CD4-positive, alpha-beta T cell treated with Interleukin-4 for 4 hours (primary cell): Measurements from ENCODE around the gene SPG7.

ENCODE experiments used
- DNase-seq: peaks from one replicate; pipeline ENCODE4 v3.0.0-alpha.2; 2020

The SPG7 gene

DNA sequence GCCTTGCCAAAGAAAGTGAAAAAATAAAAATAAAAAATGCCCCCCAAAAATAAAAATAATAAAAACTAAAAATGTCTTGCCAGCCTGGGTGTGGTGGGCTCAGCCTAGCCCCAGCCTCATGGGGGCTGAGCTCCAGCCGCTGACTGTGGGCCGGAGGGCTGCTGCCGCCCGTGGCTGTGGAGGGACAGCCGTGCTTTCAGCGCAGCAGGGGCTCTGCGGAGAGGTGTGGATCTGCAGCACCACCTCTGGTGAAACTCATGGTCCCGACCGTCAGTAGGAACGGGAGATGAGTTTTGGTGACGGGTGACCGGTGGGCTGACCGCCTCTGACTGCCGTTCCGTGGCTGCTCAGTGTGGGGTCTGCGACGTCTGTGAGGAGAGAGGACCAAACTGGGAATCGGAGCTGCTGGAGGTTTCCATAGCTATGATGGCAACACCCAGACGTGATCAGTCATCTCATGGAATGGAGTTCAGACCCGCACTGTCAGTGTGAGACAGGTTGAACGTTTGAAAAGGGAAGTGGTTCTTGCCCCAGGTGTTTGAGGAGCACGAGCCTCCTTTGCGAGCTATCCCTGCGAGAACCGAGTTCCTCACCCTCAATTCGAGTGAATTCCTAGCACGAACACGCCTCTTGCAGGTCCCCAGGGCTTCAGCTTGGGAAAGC lies 40.3 kb downstream of the SPG7 start:
- no peak for DNase-seq

DNA sequence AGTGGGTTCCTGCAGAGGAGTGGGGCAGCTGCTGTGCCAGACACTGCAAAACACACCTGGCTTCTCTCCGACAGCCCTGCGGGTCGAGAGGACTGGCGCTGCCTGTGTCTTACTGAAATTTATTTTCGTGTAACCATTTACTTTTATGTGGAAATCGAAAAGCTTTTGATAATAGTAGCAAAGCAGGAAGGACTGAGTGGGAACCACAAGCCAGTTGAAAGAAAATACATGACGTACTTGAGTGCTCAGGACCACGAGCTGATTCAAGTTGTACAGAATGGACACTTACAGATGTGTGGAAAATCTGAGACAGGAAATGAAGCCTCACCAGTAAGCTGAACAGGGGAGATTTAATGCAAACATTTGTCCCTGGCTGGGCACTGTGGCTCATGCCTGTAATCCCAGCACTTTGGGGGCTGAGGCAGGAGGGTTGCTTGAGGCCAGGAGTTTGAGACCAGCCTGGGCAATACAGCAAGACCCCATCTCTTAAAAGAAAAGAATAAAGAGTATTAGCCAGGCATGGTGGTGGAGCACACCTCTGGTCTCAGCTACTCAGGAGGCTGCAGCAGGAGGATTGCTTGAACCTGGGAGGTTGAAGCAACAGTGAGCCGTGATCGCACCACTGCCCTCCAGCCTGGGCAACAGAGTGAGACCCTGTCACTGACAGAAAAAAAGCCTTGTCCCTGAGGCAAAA lies 41.0 kb downstream of the SPG7 start:
- no peak for DNase-seq

DNA sequence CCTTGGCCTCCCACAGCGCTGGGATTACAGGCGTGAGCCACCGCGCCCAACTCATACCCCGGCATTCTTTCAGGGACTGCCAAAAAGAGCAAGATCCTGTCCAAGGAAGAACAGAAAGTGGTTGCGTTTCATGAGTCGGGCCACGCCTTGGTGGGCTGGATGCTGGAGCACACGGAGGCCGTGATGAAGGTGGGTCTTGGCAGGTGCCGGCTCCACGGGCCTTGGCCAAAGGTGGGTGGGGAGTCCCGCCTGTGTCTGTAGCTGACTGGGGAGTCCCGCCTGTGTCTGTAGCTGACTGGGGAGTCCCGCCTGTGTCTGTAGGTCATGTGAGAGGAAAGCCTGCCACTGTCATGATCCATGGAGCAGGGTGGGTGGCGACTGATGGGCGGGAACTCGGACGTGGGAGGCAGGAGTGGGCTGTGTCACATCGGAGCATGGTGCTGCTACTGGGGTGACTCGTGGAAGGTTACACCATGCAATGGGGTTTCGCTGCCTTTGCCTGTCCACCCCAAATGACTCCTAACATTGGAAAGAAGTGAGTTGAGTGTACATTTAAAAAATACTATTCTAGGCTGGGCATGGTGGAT lies 42.3 kb downstream of the SPG7 start:
- no peak for DNase-seq

DNA sequence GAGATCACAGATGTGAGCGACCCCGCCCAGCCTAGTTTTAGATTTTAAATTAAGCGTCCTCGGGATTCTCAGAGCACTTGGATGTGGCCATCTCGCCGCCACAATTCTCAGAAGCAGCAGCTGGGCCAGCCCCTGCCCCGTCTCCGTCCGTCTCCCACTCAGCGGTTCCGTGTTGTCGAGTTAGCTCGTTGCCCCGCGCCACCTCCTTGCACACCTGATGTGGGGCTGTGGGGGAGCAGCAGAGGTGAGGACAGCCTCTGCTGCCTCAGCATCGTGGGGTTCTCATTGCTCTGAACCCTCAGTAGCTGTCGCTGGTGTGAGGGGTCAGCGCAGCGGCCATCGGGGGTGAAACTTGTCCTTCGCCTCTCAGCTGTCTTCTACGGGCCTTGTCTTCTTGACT lies 44.1 kb downstream of the SPG7 start:
- no peak for DNase-seq

DNA sequence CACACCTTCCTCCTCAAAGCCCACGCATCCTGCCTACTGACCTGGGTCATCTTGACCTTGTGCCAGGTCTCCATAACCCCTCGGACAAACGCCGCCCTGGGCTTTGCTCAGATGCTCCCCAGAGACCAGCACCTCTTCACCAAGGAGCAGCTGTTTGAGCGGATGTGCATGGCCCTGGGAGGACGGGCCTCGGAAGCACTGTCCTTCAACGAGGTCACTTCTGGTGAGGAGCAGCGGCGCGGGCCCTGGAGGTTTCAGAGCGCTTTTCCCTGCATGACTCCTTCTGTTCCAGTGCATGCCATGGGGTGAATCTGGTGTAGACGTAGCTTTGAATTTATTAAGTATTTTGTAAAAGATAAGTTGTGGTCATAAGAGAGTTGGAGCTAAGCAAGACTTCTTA lies 44.7 kb downstream of the SPG7 start:
- no peak for DNase-seq

DNA sequence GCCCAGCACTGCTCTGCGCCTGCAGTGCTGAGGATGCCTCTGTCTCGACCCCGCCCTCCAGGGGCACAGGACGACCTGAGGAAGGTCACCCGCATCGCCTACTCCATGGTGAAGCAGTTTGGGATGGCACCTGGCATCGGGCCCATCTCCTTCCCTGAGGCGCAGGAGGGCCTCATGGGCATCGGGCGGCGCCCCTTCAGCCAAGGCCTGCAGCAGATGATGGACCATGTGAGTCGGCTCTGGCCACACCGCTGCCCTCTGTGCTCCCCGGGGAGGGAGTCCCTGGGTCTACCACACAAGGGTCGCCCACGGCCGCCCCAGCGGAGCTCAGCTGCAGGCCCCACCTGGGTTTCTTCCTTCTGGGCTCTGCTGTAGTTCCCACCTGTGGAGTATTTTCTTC lies 45.5 kb downstream of the SPG7 start:
- no peak for DNase-seq

DNA sequence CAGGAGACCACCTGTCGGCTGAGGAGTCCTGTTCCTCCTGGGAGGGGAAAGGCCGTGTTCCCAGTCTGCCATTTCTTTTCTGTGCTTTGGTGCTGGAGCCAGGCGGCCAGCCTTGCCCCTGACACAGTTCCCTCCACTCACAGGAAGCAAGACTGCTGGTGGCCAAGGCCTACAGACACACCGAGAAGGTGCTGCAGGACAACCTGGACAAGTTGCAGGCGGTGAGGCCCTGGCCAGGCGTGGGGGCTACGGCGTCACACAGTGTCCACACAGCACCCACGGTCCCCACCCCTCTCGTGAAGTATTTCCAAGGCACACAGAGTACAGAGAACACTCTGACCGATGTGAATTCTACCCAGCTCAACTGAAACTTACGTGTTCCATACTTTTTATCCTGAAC lies 46.1 kb downstream of the SPG7 start:
- DNase-seq = no peak

DNA sequence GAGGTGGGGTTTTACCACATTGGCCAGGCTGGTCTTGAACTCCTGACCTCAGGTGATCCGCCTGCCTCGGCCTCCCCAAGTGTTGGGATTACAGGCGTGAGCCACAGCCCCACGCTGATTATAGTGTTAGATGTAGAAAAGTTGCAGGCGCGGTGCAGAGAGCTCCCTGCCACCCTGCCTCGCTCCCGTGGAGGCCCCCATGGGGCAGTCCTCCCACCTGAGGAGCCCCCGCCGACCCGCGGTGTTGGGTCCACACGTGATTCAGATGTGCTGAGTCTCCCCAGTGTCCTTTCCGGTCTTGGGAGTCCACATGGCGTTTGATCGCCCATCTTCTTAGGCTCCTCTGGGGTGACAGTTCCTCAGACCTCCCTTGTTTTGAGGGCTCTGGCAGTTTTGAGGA lies 47.1 kb downstream of the SPG7 start:
- DNase-seq = no peak

DNA sequence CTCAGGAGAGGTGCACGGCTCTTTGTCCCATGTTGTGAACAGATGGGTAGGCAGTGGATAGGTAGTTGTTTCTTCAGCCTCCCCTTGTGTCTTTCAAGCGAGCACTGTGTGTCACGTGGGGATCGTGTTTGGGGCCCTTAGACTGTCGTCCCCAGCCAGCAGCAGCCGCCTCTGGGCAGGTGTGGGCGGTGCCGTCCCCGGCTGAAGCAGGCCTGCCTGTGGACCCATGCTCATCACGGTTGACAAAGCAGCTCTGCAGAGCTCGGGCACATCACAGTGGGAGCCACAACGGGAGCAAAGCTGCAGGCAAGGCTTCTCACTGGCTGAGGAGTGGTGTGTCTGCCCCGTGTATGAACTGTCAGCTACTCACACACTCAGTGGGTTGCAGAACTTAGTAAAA lies 47.6 kb downstream of the SPG7 start:
- DNase-seq = no peak

DNA sequence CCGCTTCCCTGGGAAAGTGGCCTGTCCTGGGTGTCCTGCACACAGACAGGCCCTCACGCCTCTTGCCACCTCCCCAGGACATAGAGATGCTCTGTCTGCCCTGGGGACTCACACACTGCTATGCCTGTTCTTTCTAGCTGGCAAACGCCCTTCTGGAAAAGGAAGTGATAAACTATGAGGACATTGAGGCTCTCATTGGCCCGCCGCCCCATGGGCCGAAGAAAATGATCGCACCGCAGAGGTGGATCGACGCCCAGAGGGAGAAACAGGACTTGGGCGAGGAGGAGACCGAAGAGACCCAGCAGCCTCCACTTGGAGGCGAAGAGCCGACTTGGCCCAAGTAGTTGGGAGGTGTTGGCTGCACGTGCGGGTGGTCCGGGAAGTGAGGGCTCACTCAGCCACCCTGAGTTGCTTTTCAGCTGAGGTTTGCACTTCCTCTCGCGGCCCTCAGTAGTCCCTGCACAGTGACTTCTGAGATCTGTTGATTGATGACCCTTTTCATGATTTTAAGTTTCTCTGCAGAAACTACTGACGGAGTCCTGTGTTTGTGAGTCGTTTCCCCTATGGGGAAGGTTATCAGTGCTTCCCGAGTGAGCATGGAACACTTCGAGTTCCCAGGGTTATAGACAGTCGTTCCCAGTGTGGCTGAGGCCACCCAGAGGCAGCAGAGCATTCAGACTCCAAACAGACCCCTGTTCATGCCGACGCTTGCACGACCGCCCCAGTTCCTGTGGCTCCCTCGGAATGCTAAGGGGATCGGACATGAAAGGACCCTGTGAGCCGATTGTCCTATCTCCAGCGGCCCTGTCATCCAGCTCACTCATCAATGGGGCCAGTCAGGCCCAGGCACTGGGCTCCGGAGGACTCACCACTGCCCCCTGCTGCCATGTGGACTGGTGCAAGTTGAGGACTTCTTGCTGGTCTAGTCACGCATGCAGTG lies 48.8 kb downstream of the SPG7 start:
- peak; percentile 79 for DNase-seq

DNA sequence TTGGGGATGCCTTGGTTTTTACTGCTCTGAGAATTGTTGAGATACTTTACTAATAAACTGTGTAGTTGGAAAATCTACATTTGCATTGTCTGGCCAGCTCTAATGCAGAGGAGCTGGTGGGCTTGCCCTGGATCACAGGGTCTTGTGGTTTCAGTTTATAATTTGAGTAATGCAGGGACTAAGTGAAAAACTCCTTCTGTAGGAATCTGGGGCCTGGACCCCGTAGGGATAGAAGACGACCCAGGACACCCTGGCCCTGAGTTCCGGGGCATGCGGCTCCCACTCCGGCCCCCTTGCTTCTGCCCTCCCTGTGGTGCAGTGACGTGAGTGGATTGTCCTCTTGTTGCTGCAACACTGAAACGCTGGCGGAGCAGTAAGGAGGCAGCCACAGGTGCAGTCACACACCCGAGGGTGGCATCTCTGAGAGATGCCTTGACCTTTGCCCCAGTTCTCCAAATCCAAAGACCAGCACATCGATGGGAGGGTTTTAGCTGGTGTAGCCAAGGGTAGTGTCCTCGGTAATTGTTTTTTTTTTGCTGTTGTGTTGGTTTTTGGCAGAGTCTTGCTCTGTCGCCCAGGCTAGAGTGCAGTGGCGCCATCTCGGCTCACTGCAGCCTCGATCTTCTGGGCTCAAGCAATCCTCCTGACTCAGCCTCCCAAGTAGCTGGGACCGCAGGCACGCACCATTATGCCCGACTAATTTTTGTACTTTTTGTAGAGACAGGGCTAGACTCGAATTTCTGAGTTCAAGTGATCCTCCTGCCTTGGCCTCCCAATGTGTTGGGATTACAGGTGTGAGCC lies 49.7 kb downstream of the SPG7 start:
- no peak for DNase-seq

DNA sequence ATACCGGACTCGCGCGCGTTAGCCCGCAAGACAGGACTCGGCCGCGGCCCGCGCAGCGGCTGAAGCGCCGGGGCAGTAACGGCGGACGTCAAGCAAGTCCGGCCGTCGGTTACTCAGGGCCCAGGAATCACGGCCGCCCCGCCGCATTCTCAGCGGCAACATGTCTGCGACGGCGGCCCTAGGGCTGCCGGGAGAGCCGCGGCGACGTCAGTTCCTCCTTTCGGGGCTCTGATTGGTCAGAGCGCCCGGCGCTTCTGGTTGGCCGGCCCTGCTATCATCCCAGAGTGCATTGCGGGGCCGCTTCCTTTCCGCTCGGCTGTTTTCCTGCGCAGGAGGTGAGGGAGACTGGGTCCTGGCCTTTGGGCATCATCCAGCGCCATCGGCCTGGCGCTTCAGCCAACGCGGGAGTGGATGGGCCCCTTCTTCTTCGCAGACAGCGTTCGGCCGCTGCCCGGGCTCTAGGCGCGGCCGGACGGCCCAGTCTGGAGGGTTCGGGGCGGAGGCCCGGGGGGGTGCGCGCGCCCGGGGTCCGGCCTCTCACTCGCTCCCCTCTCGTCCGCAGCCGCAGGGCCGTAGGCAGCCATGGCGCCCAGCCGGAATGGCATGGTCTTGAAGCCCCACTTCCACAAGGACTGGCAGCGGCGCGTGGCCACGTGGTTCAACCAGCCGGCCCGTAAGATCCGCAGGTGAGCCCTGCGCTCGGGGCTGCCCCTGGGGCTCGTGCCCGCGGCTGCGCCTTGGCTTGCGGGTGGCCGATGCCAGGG lies 52.4 kb downstream of the SPG7 start, which contains the start of gene RPL13:
RPL13 (plus strand) TSS at position 305 of the 764 bp plus-strand sequence; CDS start at position 583, 278 bp downstream.
- peak; percentile 93 for DNase-seq

DNA sequence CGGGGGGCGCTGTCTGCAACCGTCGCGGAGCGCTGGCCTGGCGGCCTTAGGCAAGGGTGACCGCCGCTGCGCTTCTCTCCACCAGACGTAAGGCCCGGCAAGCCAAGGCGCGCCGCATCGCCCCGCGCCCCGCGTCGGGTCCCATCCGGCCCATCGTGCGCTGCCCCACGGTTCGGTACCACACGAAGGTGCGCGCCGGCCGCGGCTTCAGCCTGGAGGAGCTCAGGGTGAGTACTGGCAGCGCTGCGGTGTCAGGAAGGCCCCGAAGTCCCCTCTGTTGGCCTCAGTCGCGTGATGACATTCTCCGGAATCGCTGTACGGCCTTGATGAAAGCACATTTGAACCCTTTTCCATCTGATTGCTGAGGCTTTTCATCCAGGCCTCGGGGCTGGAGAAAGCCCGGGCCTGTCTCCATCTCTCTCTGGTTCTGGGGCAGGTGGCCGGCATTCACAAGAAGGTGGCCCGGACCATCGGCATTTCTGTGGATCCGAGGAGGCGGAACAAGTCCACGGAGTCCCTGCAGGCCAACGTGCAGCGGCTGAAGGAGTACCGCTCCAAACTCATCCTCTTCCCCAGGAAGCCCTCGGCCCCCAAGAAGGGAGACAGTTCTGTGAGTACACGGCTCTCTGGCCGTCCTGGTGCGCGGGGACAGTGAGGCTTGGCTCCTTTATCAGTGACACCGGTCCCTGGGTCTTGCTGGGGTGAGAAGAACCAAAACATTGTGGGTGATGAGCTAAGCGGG lies 53.1 kb downstream of the SPG7 start:
- no peak for DNase-seq

DNA sequence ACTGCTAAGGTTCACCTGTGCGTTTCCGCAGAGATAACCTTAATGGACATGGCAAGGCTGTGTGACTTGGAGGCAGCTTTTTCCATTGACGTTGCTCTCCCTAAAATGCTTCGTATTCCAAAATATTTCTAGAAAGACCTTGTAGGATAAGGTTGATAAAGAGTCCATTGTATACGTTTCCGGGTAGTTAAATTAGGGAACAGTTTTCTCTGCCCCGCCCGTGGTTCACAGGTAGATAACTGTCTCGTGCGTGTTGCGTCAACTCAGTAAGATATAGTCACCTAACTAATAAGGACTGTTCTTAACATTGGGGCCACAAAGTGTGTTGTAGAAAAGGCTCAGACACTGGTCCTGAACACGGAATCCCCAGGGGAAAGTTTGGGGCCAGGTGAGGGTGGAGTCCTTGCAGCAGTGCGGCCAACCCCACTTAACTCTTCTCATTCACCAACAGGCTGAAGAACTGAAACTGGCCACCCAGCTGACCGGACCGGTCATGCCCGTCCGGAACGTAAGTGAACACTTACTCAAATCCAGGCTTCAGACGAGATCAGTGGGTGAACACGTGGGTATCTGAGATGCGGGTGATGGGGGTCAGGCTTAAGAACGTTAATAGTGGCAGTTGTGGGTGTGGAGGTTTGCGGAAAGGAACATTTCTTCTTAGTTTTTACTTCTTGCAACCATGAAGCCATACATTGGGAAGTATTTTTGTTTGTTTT lies 53.8 kb downstream of the SPG7 start:
- DNase-seq = no peak

DNA sequence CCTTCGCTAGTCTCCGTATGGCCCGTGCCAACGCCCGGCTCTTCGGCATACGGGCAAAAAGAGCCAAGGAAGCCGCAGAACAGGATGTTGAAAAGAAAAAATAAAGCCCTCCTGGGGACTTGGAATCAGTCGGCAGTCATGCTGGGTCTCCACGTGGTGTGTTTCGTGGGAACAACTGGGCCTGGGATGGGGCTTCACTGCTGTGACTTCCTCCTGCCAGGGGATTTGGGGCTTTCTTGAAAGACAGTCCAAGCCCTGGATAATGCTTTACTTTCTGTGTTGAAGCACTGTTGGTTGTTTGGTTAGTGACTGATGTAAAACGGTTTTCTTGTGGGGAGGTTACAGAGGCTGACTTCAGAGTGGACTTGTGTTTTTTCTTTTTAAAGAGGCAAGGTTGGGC lies 54.7 kb downstream of the SPG7 start:
- no peak for DNase-seq

DNA sequence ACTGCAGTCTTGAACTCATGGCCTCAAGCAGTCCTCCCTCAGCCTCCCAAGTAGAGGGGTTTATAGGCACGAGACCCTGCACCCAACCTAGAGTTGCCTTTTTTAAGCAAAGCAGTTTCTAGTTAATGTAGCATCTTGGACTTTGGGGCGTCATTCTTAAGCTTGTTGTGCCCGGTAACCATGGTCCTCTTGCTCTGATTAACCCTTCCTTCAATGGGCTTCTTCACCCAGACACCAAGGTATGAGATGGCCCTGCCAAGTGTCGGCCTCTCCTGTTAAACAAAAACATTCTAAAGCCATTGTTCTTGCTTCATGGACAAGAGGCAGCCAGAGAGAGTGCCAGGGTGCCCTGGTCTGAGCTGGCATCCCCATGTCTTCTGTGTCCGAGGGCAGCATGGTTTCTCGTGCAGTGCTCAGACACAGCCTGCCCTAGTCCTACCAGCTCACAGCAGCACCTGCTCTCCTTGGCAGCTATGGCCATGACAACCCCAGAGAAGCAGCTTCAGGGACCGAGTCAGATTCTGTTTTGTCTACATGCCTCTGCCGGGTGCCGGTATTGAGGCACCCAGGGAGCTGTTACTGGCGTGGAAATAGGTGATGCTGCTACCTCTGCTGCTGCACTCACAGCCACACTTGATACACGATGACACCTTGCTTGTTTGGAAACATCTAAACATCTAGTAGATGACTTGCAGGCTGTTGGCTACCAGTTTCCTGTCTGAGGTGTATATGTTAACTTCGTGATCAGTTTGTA lies 55.6 kb downstream of the SPG7 start:
- DNase-seq = no peak

DNA sequence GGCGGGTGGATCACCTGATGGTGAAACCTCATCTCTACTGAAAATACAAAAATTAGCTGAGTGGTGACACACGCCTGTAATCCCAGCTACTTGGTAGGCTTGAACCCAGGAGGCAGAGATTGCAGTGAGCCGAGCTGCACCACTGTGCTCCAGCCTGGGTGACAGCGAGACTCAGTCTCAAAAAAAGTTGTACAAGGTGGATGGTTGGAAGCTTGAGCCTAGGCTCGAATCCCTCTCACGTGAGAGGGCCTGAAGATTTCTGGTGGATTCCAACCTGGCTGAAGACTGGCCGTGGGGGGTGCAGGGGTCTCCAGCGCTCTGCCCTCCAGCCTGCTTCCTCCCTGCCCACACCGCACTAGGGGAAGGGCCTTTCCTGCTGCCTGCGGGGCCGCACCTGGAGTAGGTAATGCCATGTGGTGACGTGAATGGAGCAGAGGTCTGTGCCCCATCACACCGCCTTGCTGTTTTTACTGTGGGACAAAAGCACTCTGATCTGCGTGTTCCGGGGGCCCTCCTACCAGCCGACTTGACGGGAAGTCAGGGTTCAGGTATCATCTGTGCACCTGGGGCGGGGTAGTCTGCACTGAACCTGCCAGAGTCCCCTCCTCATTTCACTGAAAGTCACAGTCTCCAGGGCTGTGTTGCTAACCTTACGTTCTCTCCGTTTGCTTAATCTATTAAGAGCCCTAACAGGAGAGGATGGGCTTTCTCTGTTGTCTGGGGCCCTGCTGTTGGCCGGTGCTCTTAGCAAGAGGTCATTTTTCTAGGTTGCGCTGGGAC lies 56.5 kb downstream of the SPG7 start:
- DNase-seq = no peak

DNA sequence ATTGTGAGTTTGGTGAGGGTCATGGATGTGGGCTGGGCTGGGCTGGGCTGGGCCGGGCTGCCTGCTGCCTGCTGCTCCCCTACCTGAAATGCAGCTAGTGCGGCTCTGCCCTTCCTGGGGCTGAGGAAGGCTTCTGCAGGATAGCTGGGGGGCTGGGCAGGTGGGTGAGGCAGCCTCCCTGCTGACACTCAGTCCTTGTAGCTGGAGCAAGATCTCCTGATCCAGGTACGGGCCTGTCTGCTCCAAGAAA lies 57.0 kb downstream of the SPG7 start:
- DNase-seq = no peak
